ENCODE data around the gene GSC2. TPM values are rescaled to one million over a fixed set of nuclear protein-coding genes. Genes with fewer than 3 reads are reported as not detected.

The GSC2 gene
- total and polyA plus RNA-seq, 2 of the 8 experiments (the other 6 are each of a cell fraction or from before 2014, with no cell fraction given), result 0.17 to 0.48 TPM

DNA sequence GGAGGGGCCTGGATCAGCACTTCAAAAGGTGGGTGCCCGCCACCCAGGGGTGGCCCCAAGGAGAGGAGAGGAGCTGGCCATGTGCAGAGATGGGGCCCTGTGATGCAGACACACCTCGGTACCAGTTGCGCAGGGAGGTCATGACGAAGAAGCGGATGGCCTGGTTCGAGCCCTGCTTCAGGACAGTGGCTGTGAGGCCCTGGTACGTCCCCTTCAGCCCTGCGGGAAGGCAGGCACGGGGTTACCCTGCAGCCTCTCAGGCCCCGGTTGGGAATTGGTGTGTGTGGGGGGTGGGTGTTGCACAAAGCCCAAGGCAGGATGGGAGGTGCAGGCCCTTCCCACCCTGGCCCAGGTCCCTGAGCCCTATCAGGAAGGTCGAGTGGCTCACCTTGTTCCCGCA lies 26.6 kb upstream of the GSC2 start (continued):
- TF ChIP-seq, protein P1, sequence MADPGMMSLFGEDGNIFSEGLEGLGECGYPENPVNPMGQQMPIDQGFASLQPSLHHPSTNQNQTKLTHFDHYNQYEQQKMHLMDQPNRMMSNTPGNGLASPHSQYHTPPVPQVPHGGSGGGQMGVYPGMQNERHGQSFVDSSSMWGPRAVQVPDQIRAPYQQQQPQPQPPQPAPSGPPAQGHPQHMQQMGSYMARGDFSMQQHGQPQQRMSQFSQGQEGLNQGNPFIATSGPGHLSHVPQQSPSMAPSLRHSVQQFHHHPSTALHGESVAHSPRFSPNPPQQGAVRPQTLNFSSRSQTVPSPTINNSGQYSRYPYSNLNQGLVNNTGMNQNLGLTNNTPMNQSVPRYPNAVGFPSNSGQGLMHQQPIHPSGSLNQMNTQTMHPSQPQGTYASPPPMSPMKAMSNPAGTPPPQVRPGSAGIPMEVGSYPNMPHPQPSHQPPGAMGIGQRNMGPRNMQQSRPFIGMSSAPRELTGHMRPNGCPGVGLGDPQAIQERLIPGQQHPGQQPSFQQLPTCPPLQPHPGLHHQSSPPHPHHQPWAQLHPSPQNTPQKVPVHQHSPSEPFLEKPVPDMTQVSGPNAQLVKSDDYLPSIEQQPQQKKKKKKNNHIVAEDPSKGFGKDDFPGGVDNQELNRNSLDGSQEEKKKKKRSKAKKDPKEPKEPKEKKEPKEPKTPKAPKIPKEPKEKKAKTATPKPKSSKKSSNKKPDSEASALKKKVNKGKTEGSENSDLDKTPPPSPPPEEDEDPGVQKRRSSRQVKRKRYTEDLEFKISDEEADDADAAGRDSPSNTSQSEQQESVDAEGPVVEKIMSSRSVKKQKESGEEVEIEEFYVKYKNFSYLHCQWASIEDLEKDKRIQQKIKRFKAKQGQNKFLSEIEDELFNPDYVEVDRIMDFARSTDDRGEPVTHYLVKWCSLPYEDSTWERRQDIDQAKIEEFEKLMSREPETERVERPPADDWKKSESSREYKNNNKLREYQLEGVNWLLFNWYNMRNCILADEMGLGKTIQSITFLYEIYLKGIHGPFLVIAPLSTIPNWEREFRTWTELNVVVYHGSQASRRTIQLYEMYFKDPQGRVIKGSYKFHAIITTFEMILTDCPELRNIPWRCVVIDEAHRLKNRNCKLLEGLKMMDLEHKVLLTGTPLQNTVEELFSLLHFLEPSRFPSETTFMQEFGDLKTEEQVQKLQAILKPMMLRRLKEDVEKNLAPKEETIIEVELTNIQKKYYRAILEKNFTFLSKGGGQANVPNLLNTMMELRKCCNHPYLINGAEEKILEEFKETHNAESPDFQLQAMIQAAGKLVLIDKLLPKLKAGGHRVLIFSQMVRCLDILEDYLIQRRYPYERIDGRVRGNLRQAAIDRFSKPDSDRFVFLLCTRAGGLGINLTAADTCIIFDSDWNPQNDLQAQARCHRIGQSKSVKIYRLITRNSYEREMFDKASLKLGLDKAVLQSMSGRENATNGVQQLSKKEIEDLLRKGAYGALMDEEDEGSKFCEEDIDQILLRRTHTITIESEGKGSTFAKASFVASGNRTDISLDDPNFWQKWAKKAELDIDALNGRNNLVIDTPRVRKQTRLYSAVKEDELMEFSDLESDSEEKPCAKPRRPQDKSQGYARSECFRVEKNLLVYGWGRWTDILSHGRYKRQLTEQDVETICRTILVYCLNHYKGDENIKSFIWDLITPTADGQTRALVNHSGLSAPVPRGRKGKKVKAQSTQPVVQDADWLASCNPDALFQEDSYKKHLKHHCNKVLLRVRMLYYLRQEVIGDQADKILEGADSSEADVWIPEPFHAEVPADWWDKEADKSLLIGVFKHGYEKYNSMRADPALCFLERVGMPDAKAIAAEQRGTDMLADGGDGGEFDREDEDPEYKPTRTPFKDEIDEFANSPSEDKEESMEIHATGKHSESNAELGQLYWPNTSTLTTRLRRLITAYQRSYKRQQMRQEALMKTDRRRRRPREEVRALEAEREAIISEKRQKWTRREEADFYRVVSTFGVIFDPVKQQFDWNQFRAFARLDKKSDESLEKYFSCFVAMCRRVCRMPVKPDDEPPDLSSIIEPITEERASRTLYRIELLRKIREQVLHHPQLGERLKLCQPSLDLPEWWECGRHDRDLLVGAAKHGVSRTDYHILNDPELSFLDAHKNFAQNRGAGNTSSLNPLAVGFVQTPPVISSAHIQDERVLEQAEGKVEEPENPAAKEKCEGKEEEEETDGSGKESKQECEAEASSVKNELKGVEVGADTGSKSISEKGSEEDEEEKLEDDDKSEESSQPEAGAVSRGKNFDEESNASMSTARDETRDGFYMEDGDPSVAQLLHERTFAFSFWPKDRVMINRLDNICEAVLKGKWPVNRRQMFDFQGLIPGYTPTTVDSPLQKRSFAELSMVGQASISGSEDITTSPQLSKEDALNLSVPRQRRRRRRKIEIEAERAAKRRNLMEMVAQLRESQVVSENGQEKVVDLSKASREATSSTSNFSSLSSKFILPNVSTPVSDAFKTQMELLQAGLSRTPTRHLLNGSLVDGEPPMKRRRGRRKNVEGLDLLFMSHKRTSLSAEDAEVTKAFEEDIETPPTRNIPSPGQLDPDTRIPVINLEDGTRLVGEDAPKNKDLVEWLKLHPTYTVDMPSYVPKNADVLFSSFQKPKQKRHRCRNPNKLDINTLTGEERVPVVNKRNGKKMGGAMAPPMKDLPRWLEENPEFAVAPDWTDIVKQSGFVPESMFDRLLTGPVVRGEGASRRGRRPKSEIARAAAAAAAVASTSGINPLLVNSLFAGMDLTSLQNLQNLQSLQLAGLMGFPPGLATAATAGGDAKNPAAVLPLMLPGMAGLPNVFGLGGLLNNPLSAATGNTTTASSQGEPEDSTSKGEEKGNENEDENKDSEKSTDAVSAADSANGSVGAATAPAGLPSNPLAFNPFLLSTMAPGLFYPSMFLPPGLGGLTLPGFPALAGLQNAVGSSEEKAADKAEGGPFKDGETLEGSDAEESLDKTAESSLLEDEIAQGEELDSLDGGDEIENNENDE (IDR thresholded peaks at IDR 0.05; ENCODE audit: insufficient replicate concordance, low read length), result no peak
- TF ChIP-seq TCF12 (IDR thresholded peaks at IDR 0.05; ENCODE audit: low read depth, low read length) (no peak), EP300 (IDR thresholded peaks at IDR 0.05; ENCODE audit: borderline replicate concordance in 1 of 2, low read depth in 2 of 2, low read length in 2 of 2) (no peak), TEAD4 (IDR thresholded peaks at IDR 0.05; ENCODE audit: low read depth, low read length) (no peak), ZNF274 (IDR thresholded peaks at IDR 0.05; ENCODE audit: borderline replicate concordance, extremely low read depth, low read length) (no peak), SIN3A (conservative IDR thresholded peaks at IDR 0.05 in 1 of 2, IDR thresholded peaks at IDR 0.05 in 1 of 2; ENCODE audit: low read depth in 1 of 2, low read length in 2 of 2) (no peak), PHF8 (conservative IDR thresholded peaks at IDR 0.05; ENCODE audit: low read depth, low read length) (no peak), EGR1 (IDR thresholded peaks at IDR 0.05; ENCODE audit: borderline replicate concordance, low read depth, low read length) (no peak)
- TF ChIP-seq, protein P2, sequence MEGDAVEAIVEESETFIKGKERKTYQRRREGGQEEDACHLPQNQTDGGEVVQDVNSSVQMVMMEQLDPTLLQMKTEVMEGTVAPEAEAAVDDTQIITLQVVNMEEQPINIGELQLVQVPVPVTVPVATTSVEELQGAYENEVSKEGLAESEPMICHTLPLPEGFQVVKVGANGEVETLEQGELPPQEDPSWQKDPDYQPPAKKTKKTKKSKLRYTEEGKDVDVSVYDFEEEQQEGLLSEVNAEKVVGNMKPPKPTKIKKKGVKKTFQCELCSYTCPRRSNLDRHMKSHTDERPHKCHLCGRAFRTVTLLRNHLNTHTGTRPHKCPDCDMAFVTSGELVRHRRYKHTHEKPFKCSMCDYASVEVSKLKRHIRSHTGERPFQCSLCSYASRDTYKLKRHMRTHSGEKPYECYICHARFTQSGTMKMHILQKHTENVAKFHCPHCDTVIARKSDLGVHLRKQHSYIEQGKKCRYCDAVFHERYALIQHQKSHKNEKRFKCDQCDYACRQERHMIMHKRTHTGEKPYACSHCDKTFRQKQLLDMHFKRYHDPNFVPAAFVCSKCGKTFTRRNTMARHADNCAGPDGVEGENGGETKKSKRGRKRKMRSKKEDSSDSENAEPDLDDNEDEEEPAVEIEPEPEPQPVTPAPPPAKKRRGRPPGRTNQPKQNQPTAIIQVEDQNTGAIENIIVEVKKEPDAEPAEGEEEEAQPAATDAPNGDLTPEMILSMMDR (IDR thresholded peaks at IDR 0.05; ENCODE audit: control extremely low read depth in 1 of 3, insufficient read depth in 1 of 3, low read depth in 1 of 3, low read length in 3 of 3), result no peak

Measured in H1 (cell line).